HG03280 (cell line): ENCODE data around the gene CHD9NB.

Experiments used
- ATAC-seq: cut with Tn5 transposase; IDR thresholded peaks from one replicate; pipeline ENCODE4 v1.9.1; 2021; ENCODE audit warnings: mild to moderate bottlenecking, moderate library complexity; ENCODE audit not compliant: unreplicated experiment

CHD9NB gene

DNA sequence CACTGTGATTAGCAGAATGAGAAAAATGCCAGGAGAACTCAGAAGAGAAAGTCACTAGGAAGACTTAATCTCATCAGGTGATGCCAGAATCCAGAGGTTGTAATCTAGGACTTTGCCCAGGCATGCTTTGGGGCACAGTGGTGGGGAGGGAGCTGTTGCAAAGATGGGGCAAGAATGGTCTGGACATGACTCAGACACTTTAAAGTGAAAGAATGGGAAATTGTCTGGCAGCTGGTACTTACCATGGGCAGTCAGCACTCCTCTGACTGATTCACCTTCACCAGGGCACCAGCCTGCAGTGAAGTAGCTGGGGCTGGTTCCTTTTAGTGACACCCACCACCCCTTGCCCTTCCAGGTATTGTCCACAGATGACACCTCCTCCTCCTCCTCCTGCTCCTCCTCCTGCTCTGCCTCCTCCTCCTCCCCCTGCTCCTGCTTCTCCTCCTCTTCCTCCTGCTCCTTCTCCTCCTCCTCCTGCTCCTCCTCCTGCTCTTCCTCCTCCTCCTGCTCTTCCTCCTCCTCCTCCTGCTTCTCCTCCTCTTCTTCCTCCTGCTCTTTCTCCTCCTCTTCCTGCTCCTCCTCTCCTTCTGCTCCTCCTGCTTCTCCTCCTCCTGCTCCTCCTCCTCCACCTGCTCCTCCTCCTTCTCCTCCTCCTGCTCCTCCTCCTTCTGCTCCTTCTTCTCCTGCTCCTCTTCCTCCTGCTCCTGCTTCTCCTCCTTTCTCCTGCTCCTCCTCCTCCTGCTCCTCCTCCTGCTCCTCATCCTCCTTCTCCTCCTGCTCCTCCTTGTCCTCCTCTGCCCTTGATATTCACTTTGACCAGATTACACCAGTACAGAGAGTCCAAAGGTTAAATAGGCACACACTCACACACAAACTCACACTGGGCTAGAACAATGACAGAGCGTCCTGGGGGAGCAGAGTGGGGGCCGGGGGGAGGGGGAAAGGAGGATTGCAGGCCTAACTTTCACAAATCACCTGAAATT, at the start of gene CHD9NB:
TSS of gene CHD9NB (minus strand) at position 379 of the 983 bp plus-strand sequence. CDS start 8,739 bp downstream, outside the sequence.
- ATAC-seq: no peak

- ATAC-seq: no peak
These were observed 48.2 kb upstream of the CHD9NB start for GRCh38 chr16:53100889-53101288.

DNA sequence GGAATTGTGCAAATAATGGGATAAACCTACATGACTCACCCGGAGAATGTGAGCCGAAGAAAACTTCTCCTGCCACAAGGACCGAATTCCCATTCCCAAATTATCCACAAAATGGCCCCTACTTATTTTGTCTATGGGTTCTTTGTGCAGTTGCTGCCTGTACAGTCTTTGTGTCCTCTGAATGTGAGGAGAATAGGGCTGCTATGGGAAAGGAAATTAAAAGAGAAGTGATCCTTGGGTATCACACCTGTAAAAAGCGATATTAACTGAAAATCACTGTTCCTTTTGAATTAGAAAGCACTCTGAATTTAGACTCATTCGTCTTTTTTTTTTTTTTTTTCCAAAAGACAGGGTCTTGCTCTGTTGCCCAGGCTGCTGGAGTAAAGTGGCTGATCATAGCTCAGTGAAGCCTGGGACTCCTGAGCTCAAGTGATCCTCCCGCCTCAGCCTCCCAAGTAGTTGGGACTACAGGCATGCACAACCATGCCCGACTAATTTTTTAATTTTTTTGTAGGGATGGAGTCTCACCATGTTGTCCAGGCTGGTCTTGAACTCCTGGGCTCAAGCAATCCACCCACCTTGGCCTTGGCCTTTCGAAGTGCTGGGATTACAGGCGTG, 47.5 kb upstream of the CHD9NB start:
- ATAC-seq: no peak

DNA sequence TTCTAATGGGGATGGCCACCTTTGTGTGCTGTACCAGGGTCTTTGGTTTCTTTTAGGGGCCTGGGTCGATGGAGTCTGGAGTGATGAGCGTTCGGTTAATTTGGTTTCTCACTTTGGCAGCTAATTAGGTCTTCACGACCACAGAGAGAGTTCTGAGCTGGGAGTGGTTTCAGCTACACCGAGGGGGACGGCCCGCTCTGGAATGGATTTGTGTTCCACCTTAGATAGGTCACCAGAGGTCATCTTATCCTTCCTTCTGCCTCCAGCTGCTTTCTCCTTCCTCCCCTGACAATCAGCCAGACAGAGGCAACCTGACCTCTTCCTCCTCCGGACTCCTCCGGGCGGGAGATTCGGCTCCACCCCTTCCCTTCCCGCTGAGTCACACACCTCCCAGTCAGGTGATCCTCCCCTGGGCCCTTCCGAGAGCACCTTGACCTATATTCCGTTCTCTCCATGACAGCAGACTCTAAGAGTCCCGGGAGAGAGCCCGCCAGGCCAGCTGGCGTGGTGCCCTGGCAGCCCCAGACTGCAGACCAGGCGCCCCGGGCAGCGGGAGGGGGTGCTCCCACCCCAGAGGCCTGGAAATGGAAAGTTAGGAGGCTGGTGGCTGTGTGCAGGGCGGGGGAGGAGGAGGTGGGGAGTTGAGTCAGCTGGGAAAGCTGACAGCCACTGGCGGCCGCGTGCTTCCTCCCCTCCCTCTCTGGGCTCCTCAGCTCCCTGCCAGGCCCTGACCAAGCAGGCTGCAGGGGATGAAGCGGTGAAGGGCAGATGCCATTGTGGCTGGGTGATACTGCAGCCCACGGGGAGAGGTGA, 46.8 kb upstream of the CHD9NB start:
- ATAC-seq: peak; percentile 53

- peak; percentile 67 for ATAC-seq
These were observed 46.0 kb upstream of the CHD9NB start for GRCh38 chr16:53098526-53099317.

- no peak for ATAC-seq
These were observed 44.5 kb upstream of the CHD9NB start for GRCh38 chr16:53097190-53097589.

DNA sequence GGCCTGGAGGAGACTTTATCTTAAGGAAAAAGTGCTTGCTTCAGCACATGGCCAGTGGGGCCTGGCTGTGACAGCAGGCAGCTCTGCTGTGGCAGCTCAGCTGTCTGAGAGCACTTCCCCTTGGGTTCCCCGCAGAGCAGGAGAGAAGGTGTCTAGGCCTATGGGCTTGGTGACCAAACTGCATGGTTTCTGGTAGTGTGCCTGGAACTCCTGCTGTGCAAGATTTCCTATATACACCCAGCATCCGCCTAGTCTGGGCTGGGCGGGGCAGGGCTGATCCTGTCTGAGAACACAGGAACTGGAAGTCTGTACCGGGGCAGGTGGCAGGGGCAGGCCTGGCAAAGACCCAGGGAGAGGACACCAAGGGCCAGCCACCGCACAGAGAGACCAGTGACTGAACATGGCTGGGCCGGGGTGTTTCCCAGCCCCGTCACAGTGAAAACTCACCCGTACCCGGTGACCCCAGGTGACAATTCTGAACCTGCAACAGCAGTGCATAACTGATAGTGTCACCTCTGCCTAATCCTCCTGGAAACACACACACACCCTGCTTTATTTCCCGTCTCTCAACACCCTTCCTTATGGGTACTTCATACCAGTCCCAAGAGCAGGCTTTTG, 41.4 kb upstream of the CHD9NB start:
- peak; percentile 36 for ATAC-seq

- ATAC-seq: no peak
These were observed 40.6 kb upstream of the CHD9NB start for GRCh38 chr16:53093162-53093744.

DNA sequence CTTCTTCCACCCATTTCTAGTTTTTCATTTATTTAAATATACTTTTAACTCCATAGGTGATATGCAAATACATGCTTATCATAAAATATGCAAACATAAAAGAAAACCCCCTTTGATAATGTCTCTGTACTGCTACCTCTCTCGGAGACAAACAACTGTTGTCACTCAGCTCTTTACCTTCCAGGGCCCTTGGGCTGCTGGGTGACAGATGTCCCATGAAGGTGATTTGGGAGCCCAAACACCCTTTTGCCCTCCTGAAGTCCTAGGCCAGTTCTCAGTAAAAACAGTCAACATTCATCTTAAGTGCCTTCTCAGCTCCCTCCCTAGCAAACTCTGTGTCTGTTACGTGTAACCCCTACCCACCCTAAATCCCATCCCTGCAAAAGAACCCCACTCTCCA, 39.6 kb upstream of the CHD9NB start:
- no peak for ATAC-seq

DNA sequence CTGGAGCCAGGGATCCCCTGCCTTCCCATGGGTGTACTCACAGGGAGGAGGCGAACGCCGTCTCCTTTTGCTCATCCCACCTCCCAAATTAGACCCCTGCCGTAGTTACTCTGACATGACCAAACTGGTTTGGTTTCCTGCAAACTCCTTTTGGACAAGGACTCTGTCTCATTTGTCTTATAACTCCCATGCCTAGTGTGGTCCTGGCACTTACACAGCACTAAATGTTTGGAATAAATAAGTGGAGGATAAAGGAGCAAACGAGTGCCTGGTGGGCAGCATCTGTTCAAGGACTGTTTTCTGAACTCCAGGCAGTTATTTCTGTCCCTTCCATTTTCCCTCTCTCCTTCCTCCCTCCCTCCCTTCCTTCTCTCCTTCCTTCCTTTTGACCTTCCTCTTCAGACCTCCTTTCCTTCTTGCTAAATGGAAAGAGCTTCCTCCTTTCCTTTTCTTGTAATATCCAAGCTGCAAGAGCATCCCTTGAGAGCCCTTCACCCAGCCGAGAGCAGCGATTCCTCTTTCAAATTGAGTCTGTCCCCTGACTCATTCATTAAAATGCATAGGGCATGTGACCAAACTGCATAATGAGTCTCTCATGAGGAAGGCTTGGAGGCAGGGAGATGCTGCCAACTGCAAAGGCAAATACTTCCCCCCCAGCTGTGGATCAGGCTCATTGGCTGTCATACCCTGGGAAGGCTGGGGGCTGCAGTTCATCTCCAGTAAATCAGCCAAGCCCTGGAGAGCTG, 38.9 kb upstream of the CHD9NB start:
- ATAC-seq: peak; percentile 49

DNA sequence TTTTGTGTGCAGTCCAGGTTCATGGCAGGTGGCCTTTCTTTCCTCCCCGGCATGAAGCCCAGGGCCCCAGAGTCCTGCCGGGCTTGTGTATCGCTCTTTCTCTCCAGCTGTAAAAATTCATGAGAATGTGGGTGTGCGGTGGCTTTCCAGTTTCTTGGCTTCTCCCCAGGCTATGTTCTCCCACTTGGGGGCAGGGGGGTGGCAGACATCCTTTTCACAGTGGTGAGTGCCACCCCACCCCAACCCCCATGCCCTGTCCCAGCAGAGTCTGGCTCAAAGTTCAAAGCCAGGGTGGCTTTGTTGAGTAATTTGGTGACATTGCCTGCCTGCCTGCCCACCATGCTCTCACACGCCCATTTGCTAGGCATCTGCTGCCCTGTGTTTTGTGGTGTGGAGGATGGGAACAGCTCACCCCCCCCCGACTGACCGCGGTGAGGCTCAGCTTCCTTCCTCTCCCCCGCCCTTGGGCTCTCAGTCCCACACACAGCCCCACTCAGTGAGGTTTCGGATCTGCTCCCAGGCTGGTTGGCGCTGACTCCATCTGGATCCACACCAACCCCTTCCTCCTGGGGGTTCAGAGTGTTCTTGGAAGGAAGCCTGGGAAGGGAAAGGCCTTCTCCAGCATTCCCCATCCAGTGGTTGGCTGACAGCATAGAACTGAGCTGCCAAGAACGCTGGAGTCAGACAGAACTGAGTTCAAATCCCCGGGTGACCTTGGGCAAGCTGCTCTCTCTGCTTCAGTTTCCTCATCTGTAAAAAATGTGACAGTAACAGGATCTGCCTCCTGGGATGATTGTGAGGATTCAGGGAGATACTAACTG, 38.1 kb upstream of the CHD9NB start:
- ATAC-seq: peak; percentile 43

GRCh38 chr16:53090286-53090590, 37.5 kb upstream of the CHD9NB start:
- no peak for ATAC-seq

GRCh38 chr16:53089434-53090285, 37.0 kb upstream of the CHD9NB start:
- no peak for ATAC-seq

GRCh38 chr16:53087101-53087500, 34.4 kb upstream of the CHD9NB start:
- ATAC-seq: no peak

DNA sequence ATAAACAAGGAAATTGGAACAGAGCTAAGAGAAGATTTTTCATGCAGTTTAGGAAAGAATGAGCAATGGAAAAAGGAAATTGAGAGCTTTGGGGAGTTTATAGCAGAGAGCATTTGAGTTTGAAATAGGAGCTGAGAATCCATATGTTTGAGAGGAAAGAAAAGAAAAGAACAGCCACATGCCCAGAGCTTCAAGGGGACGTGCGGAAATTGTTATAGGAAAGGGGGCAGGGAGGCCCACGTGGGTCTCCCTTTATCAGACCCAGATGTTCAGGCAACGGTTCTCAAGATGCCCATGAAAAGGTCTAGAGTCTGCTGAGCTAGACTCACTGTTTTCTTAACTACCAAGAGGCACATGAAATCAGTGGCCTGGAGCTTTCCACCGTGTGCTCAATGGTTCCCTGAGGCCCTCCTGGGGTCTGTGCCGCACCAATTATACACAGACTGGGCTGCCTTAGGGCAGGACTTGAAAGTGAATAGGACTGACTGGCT, 33.3 kb upstream of the CHD9NB start:
- no peak for ATAC-seq

DNA sequence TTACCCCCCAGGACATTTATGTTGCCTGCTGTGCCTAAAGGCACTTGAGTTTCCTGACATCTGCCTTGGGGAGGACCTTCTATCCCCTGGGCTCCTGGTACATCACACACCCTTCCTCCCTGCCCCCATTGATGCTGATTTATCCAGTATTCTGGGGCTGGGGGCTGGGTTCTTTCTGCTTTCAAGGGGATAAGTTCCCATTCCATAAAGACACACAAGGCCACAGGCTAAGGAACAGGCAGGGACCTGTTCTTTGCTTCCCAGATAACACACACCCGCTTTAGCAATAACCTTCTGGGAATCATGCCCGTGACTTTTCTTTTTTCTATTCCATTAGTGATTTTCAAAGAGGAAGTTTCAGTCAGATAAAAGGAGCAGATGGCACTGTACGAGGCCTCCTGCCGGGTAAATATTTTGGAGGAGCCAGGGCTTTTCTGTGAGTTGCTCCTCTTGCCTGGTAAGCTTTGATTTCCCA, 32.7 kb upstream of the CHD9NB start:
- no peak for ATAC-seq

GRCh38 chr16:53084746-53085334, 32.1 kb upstream of the CHD9NB start:
- no peak for ATAC-seq
